ENCODE data around the gene STK40.

STK40 gene

DNA sequence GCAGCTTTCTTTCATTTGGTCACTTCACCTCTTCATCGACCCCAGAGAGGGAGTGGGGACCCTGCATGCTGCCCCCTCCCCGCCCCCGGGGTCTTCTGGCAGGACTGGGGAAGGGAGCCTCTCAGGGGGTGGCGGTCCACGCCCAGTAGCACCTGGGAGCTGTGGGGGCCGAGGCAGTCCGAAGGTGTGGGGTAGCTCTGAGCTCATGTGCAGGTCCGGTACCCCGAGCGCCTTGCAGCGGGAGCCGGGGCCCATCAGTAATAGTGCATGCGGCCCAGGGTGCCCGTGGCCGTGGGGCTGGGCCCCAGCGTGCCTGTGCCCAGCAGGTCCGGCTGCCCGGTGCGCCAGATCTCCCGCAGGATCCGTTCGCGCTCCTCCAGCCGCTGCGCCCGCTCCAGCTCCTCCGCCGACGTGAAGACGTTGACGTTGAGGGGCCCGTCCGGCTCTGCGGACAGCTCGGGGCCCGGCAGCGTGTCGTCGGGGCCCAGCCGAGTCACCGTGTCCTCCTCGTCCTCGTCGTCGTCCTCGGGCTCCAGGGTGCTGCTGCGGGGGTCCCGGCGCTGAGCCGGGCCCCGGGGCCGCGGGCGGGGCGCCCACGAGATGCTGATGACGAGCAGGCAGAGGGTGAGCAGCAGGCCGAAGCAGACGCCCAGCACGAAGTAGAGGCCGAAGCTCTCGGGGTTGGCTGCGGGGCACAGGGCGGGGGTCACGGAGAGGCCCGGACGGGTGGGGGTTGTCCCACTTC is 63.5 kb downstream of the STK40 start:
- peaks cover 13% of the 10 kb centered on the region for H3K36me3 ChIP-seq (replicated peaks)
- H3K27me3 ChIP-seq (replicated peaks): no peaks in the 10 kb centered on the region
- in situ Hi-C loops (cut with HindIII; ENCODE audit: low pct_ligation_motif_present, low sequenced_read_pairs): no loop called here
- peak overlapping the region; percentile 79 for H3K4me3 ChIP-seq (ENCODE audit: low read depth, low read length)
- DNase-seq: no peak
- peak overlapping the region; percentile 79 for H3K27ac ChIP-seq
- TF ChIP-seq, protein P1, sequence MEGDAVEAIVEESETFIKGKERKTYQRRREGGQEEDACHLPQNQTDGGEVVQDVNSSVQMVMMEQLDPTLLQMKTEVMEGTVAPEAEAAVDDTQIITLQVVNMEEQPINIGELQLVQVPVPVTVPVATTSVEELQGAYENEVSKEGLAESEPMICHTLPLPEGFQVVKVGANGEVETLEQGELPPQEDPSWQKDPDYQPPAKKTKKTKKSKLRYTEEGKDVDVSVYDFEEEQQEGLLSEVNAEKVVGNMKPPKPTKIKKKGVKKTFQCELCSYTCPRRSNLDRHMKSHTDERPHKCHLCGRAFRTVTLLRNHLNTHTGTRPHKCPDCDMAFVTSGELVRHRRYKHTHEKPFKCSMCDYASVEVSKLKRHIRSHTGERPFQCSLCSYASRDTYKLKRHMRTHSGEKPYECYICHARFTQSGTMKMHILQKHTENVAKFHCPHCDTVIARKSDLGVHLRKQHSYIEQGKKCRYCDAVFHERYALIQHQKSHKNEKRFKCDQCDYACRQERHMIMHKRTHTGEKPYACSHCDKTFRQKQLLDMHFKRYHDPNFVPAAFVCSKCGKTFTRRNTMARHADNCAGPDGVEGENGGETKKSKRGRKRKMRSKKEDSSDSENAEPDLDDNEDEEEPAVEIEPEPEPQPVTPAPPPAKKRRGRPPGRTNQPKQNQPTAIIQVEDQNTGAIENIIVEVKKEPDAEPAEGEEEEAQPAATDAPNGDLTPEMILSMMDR (IDR thresholded peaks at IDR 0.05; ENCODE audit: low read depth, low read length, missing control alignments): no peak

DNA sequence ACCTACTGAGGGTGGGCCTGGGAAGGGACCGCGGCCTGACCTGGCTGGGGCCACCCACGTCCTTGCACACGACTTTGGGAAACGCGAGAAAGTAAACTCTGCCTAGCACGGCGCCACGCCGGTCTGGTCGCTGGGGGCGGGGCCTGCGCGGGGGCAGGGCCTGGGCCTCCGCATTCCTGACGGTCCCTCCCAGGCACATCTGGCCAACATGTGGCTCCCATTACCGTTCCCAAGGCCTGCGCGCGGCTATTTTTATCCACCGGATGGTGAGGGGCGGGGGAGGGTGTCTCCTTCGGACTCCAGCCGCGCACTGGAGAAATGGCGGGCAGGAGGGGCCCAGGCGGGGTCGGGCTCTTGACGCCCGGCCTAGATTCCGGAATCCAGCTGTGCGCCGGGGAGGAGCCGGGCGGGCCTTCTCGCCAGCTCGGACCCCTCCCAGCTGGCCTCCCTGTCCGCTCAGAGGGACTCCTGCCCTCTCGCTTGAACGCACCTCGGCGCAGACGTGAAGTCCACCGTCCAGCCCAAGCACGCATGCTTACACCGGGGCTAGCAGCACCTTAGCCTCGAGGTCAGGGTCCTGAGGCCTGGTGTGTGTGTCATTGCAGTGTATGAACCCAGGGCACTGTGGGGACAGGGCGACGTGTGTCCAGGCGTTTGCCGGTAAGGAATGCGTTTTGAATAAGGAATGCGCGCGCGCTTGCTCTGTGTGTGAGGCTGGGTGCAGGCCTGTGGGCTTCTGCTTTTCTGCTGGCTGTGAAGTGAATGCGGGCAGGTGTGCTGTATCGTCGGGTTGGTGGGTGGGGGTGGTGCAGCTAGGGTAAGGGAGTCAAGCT is 64.4 kb downstream of the STK40 start:
- H3K27ac ChIP-seq: peak overlapping the region; percentile 79
- in situ Hi-C loops (cut with HindIII; ENCODE audit: low pct_ligation_motif_present, low sequenced_read_pairs): no loop called here
- peak; percentile 65 for DNase-seq
- no peaks in the 10 kb centered on the region for H3K27me3 ChIP-seq (replicated peaks)
- TF ChIP-seq, protein P1 (IDR thresholded peaks at IDR 0.05; ENCODE audit: low read depth, low read length, missing control alignments): no peak
- peak overlapping the region; percentile 79 for H3K4me3 ChIP-seq (ENCODE audit: low read depth, low read length)
- H3K36me3 ChIP-seq (replicated peaks): peaks cover 17% of the 10 kb centered on the region

DNA sequence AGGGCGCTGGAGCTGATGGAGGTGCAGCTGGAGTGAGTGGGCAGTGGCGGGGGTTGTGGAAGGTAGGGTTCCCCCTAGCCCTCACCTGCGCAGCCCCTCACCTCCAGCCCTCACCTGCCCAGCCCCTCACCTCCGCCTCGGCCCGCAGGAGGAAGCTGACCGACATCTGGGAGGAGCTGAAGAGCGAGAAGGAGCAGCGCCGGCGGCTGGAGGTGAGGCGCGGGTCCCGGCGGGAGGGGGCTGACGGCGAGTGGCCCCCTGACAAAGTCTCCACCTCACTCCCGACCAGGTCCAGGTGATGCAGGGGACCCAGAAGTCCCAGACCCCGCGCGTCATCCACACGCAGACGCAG is 65.0 kb downstream of the STK40 start:
- peaks cover 19% of the 10 kb centered on the region for H3K36me3 ChIP-seq (replicated peaks)
- no peaks in the 10 kb centered on the region for H3K27me3 ChIP-seq (replicated peaks)
- in situ Hi-C loops (cut with HindIII; ENCODE audit: low pct_ligation_motif_present, low sequenced_read_pairs): no loop called here
- DNase-seq: no peak
- TF ChIP-seq, protein P1 (IDR thresholded peaks at IDR 0.05; ENCODE audit: low read depth, low read length, missing control alignments): no peak
- H3K27ac ChIP-seq: peak overlapping the region; percentile 79
- H3K4me3 ChIP-seq (ENCODE audit: low read depth, low read length): peak overlapping the region; percentile 79

DNA sequence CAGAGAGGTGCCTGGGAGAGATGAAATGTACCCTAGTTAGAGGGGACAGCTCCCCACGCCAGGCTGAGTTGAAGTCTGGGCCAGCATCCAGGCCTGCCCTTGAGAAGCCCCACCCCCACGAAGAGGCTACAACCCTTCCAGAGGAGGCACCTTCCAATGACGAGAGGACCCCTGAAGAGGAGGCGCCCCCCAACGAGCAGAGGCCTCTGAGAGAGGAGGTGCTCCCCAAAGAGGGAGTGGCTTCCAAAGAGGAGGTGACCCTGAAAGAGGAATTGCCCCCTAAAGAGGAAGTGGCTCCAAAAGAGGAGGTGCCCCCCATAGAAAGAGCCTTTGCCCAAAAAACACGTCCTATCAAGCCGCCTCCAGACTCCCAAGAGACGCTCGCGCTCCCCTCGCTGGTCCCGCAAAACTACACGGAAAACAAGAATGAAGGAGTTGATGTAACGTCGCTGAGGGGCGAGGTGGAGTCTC is 65.4 kb downstream of the STK40 start:
- no peak overlapping the region for H3K27ac ChIP-seq
- peaks cover 22% of the 10 kb centered on the region for H3K36me3 ChIP-seq (replicated peaks)
- no peaks in the 10 kb centered on the region for H3K27me3 ChIP-seq (replicated peaks)
- peak overlapping the region; percentile 79 for H3K4me3 ChIP-seq (ENCODE audit: low read depth, low read length)
- DNase-seq: no peak
- in situ Hi-C loops (cut with HindIII; ENCODE audit: low pct_ligation_motif_present, low sequenced_read_pairs): no loop called here
- TF ChIP-seq, protein P1 (IDR thresholded peaks at IDR 0.05; ENCODE audit: low read depth, low read length, missing control alignments): no peak

DNA sequence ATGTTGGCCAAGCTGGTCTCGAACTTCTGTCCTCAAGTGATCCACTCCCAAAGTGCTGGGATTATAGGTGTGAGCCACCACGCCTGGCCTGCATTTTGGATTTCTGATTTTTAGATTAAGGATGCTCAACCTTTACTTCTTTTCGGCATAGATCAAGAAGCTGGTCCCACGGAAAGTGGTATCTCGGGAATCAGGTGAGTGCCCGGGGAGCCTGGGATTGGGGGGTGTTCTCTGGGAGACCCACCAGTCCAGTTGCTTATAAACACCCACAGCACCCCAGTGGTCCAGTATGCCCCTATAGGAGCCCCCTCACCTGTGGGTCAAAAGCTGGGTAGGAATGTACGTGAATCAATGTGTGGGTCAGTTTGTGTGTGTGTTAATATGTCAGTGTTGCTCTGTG is 76.3 kb downstream of the STK40 start:
- Histone ChIP-seq H3K4me3 (ENCODE audit: low read depth, low read length) (no peak overlapping the region), H3K36me3 (replicated peaks) (peaks cover 17% of the 10 kb centered on the region), H3K27me3 (replicated peaks) (no peaks in the 10 kb centered on the region), H3K27ac (no peak overlapping the region)
- in situ Hi-C loops (cut with HindIII; ENCODE audit: low pct_ligation_motif_present, low sequenced_read_pairs): no loop called here
- no peak for DNase-seq
- TF ChIP-seq, protein P1 (IDR thresholded peaks at IDR 0.05; ENCODE audit: low read depth, low read length, missing control alignments): no peak

All from brain microvascular endothelial cell (primary cell).